Calu3 (cell line): Measurements from ENCODE around the gene KBTBD12. TPM values are rescaled to one million over a fixed set of nuclear protein-coding genes. Genes with fewer than 3 reads are reported as not detected.

ENCODE experiments used
- BruUV-seq: library from RNA; stranded (reverse); fragments of 400-500 nt; replicated peaks from 2 replicates; lab custom pipeline; 2021; lab: Mats Ljungman, UMichigan
- CTCF ChIA-PET: fragments of 300-600 bp; sonication (Branson Sonifier 250); formaldehyde crosslinking; loops from one replicate; lab custom pipeline; 2022; ENCODE audit warnings: antibody characterized with exemption; lab: Charles Lee
- DNase-seq: peaks from one replicate; pipeline ENCODE4 v3.0.0; 2022
- H3K27ac Mint-ChIP-seq: one replicate; pipeline ENCODE4 v1.8.0; 2022; ENCODE audit warnings: mixed read lengths; ENCODE audit not compliant: unreplicated experiment
- H3K27me3 Mint-ChIP-seq: one replicate; pipeline ENCODE4 v1.8.0; 2022; ENCODE audit warnings: mixed read lengths; ENCODE audit not compliant: unreplicated experiment
- H3K36me3 Mint-ChIP-seq: one replicate; pipeline ENCODE4 v1.8.0; 2022; ENCODE audit warnings: mild to moderate bottlenecking, moderate library complexity, mixed read lengths; ENCODE audit not compliant: insufficient read depth, unreplicated experiment
- H3K4me1 Mint-ChIP-seq: one replicate; pipeline ENCODE4 v1.8.0; 2022; ENCODE audit warnings: mild to moderate bottlenecking, low read depth, mixed read lengths; ENCODE audit not compliant: unreplicated experiment
- H3K4me3 Mint-ChIP-seq: one replicate; pipeline ENCODE4 v1.8.0; 2022; ENCODE audit warnings: mild to moderate bottlenecking, low read depth, moderate library complexity, mixed read lengths; ENCODE audit not compliant: unreplicated experiment
- H3K9me3 Mint-ChIP-seq: one replicate; pipeline ENCODE4 v1.8.0; 2022; ENCODE audit warnings: low read depth, mixed read lengths; ENCODE audit not compliant: unreplicated experiment
- intact Hi-C: fragments of 100-400 bp; cut with micrococcal nuclease; formaldehyde crosslinking; loops from one replicate; pipeline ENCODE4 v1.10.0; 2022; ENCODE audit not compliant: unreplicated experiment
- total RNA-seq: library from RNA; stranded (reverse); gene quantifications from 2 replicates; pipeline ENCODE4 v1.2.3, GENCODE V29; 2022
- TF ChIP-seq, protein P1 (sequence below): fragments of 200-600 bp; IDR thresholded peaks from one replicate; pipeline ENCODE4 v1.8.0; 2022; ENCODE audit warnings: antibody characterized with exemption; ENCODE audit not compliant: unreplicated experiment

KBTBD12 gene
- total RNA-seq, 1 experiment from 2014 or later: 0.07 TPM

DNA sequence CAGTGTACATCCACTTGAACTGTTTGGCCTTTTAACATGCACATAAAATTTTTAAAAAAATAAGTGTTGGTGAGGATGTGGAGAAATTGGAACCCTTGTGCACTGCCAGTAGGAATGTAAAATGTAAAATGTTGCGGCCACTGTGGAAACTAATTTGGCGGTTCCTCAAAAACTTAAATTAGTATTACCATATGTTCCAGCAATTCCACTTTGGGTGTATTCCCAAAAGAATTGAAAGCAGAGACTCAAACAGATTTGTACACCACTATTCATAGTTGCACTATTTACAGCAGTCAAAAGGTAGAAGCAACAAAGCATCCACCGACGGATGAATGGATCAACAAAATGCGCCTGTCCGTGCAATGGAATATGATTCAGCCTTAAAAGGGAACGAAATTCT lies 82.0 kb downstream of the KBTBD12 start:
- no TSS peak for BruUV-seq
- TF ChIP-seq, protein P1, sequence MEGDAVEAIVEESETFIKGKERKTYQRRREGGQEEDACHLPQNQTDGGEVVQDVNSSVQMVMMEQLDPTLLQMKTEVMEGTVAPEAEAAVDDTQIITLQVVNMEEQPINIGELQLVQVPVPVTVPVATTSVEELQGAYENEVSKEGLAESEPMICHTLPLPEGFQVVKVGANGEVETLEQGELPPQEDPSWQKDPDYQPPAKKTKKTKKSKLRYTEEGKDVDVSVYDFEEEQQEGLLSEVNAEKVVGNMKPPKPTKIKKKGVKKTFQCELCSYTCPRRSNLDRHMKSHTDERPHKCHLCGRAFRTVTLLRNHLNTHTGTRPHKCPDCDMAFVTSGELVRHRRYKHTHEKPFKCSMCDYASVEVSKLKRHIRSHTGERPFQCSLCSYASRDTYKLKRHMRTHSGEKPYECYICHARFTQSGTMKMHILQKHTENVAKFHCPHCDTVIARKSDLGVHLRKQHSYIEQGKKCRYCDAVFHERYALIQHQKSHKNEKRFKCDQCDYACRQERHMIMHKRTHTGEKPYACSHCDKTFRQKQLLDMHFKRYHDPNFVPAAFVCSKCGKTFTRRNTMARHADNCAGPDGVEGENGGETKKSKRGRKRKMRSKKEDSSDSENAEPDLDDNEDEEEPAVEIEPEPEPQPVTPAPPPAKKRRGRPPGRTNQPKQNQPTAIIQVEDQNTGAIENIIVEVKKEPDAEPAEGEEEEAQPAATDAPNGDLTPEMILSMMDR: no peak
- Mint-ChIP-seq H3K27ac (no peak overlapping the region), H3K9me3 (no peaks in the 10 kb centered on the region), H3K27me3 (peaks cover 50% of the 10 kb centered on the region), H3K4me3 (no peak overlapping the region), H3K4me1 (no peaks in the 10 kb centered on the region), H3K36me3 (no peaks in the 10 kb centered on the region)
- CTCF ChIA-PET: interaction anchor here (1.5 kb wide), 1 partner anchor 12 kb away, joined by 4 read pairs; no protein-coding TSS in a partner anchor
- no peak for DNase-seq
- intact Hi-C loops: no loop called here

DNA sequence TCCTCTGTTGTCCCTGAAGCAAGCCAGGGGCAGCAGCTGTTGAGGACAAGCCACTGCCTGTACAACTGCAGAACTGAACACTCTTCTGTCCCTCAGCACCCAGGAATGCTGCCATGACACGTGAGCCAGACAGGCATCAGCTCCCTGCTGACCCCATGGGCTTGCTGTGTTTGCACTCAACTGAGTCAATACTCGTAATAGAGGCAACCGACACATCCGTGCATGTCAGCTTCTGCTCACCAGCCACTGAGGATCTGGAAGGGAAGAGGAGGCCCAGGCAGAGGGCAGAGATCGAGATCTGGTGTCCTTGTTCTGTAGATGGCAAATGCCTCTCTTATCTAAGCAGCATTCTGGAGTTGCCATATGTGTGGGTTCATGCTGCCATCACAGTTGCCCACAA lies 82.9 kb downstream of the KBTBD12 start:
- Mint-ChIP-seq H3K4me3 (no peak overlapping the region), H3K36me3 (no peaks in the 10 kb centered on the region), H3K27me3 (peaks cover 60% of the 10 kb centered on the region), H3K9me3 (no peaks in the 10 kb centered on the region), H3K4me1 (no peaks in the 10 kb centered on the region), H3K27ac (no peak overlapping the region)
- TF ChIP-seq, protein P1: no peak
- intact Hi-C loops: no loop called here
- CTCF ChIA-PET: interaction anchor here (1.5 kb wide), 1 partner anchor 11 kb away, joined by 4 read pairs; no protein-coding TSS in a partner anchor
- DNase-seq: no peak
- BruUV-seq: no TSS peak

DNA sequence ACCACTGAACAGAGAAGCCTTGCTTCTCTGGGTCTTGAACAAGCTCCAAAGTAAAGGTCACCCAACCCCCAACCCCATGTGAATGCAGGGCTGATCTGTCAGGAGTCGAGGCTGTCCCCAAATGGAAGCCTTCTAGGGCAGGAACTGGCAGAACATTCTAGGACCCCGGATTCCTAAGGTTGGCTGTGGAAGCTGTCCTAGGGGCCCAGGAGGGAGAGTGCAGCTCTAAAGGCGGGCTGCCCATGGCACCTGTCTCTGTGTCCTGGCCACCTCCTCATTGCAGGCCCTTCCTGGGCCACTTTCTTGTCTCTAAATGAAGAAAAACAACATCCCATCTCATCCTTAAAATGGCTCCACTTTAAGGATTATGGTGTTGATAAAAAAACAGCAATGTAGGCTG lies 83.6 kb downstream of the KBTBD12 start:
- H3K9me3 Mint-ChIP-seq: no peaks in the 10 kb centered on the region
- no peak overlapping the region for H3K4me3 Mint-ChIP-seq
- BruUV-seq: no TSS peak
- no peaks in the 10 kb centered on the region for H3K36me3 Mint-ChIP-seq
- DNase-seq: no peak
- H3K27ac Mint-ChIP-seq: no peak overlapping the region
- peaks cover 66% of the 10 kb centered on the region for H3K27me3 Mint-ChIP-seq
- CTCF ChIA-PET: interaction anchor here (1.1 to 1.5 kb wide), 2 partner anchors 10 to 15 kb away, joined by 4 read pairs; no protein-coding TSS in a partner anchor
- TF ChIP-seq, protein P1: no peak
- H3K4me1 Mint-ChIP-seq: no peaks in the 10 kb centered on the region
- intact Hi-C loops: no loop called here

DNA sequence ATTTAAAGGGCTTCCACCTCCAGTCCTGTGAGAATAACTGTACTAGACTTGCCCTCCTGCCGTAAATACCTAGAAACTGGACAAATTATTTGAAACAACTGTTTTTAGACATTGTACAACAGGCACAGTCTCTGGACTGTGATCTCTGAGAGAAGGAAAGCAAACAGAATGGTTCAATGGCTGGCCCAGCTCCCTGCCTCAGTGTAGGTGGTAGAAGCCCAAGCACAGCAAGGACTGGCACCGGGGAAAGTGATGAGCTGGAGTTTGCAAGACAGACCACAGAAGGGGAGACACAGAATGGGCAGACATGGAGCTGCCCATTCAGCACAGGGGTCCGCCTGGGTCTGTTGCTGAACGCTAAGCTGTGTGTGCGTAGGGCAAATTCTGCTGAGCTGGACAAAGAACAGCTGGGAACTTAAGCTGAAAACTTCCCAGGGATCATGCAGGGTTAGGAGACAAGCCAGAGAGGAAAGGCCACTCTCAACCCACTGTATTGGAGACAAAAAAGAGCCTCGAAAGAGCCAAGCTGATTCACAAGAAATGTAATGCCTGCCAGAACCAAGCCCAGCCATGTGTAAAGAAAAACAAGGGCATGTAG lies 84.6 kb downstream of the KBTBD12 start:
- no peaks in the 10 kb centered on the region for H3K36me3 Mint-ChIP-seq
- CTCF ChIA-PET: interaction anchor here (1.1 kb wide), 1 partner anchor 14 kb away, joined by 4 read pairs; no protein-coding TSS in a partner anchor
- no peak for DNase-seq
- H3K27ac Mint-ChIP-seq: no peak overlapping the region
- H3K4me1 Mint-ChIP-seq: no peaks in the 10 kb centered on the region
- no TSS peak for BruUV-seq
- H3K27me3 Mint-ChIP-seq: peaks cover 67% of the 10 kb centered on the region
- TF ChIP-seq, protein P1: no peak
- H3K4me3 Mint-ChIP-seq: no peak overlapping the region
- intact Hi-C loops: no loop called here
- H3K9me3 Mint-ChIP-seq: no peaks in the 10 kb centered on the region
